ENCODE data around the gene CELSR2. TPM values are rescaled to one million over a fixed set of nuclear protein-coding genes. Genes with fewer than 3 reads are reported as not detected.
A peak's percentile ranks its signal among the peaks of the same experiment; 100 is the strongest.

CELSR2 gene
- total and polyA plus RNA-seq, 2 experiments from 2014 or later: 6.1 to 12.9 TPM

- Histone ChIP-seq H3K27me3 (no peaks in the 10 kb centered on the region), H3K36me3 (no peaks in the 10 kb centered on the region), H3K4me3 (no peak overlapping the region), H3K27ac (no peak overlapping the region), H3K9me3 (ENCODE audit: low read depth) (no peaks in the 10 kb centered on the region), H3K4me1 (ENCODE audit: low read depth) (no peaks in the 10 kb centered on the region)
- DNase-seq (ENCODE audit: low read depth in 1 of 2, low spot score in 1 of 2): no peak
- TF ChIP-seq CTCF (IDR thresholded peaks at IDR 0.05; ENCODE audit: low read depth, low read length): no peak
These were observed 11.7 kb downstream of the CELSR2 start for GRCh38 chr1:109261006-109261405.

- TF ChIP-seq CTCF (IDR thresholded peaks at IDR 0.05; ENCODE audit: low read depth, low read length): no peak
- no peaks in the 10 kb centered on the region for H3K4me1 ChIP-seq (ENCODE audit: low read depth)
- H3K36me3 ChIP-seq: no peaks in the 10 kb centered on the region
- H3K9me3 ChIP-seq (ENCODE audit: low read depth): no peaks in the 10 kb centered on the region
- H3K27me3 ChIP-seq: no peaks in the 10 kb centered on the region
- no peak overlapping the region for H3K27ac ChIP-seq
- H3K4me3 ChIP-seq: no peak overlapping the region
- no peak for DNase-seq (ENCODE audit: low read depth in 1 of 2, low spot score in 1 of 2)
These were observed 12.2 kb downstream of the CELSR2 start for GRCh38 chr1:109261578-109261977.

GRCh38 chr1:109262231-109263055, 13.1 kb downstream of the CELSR2 start:
- DNase-seq (ENCODE audit: low read depth in 1 of 2, low spot score in 1 of 2): no peak
- Histone ChIP-seq H3K4me1 (ENCODE audit: low read depth) (no peaks in the 10 kb centered on the region), H3K27ac (no peak overlapping the region), H3K4me3 (no peak overlapping the region), H3K36me3 (no peaks in the 10 kb centered on the region), H3K27me3 (no peaks in the 10 kb centered on the region), H3K9me3 (ENCODE audit: low read depth) (no peaks in the 10 kb centered on the region)
- no peak for TF ChIP-seq CTCF (IDR thresholded peaks at IDR 0.05; ENCODE audit: low read depth, low read length)

GRCh38 chr1:109263234-109263596, 13.9 kb downstream of the CELSR2 start:
- H3K36me3 ChIP-seq: no peaks in the 10 kb centered on the region
- H3K9me3 ChIP-seq (ENCODE audit: low read depth): no peaks in the 10 kb centered on the region
- no peak for TF ChIP-seq CTCF (IDR thresholded peaks at IDR 0.05; ENCODE audit: low read depth, low read length)
- no peak for DNase-seq (ENCODE audit: low read depth in 1 of 2, low spot score in 1 of 2)
- H3K27me3 ChIP-seq: no peaks in the 10 kb centered on the region
- H3K4me3 ChIP-seq: no peak overlapping the region
- no peak overlapping the region for H3K27ac ChIP-seq
- H3K4me1 ChIP-seq (ENCODE audit: low read depth): no peaks in the 10 kb centered on the region

- peak; percentile 97 for TF ChIP-seq CTCF (IDR thresholded peaks at IDR 0.05; ENCODE audit: low read depth, low read length)
- Histone ChIP-seq H3K9me3 (ENCODE audit: low read depth) (no peaks in the 10 kb centered on the region), H3K36me3 (no peaks in the 10 kb centered on the region), H3K4me1 (ENCODE audit: low read depth) (no peaks in the 10 kb centered on the region), H3K27me3 (no peaks in the 10 kb centered on the region), H3K4me3 (no peak overlapping the region), H3K27ac (no peak overlapping the region)
- peak; percentile 84 to 96 for DNase-seq (ENCODE audit: low read depth in 1 of 2, low spot score in 1 of 2)
These were observed 14.4 kb downstream of the CELSR2 start for GRCh38 chr1:109263597-109264378.

Data from cardiac muscle cell (in vitro differentiated cells and primary cell).